ENCODE data around the gene VWA3B. TPM values are rescaled to one million over a fixed set of nuclear protein-coding genes. Genes with fewer than 3 reads are reported as not detected.
"Not testable (repeated sequence)": the region's sequence is repeated elsewhere in the genome, so short reads cannot be mapped to it uniquely, and the experiment has no call there.

Gene VWA3B
- total and polyA plus RNA-seq, 5 donors: 0.15 to 0.29 (median 0.28) TPM

GRCh38 chr2:98298683-98299164, 211.8 kb downstream of the VWA3B start:
- no peaks in the 10 kb centered on the region for H3K9me3 ChIP-seq (ENCODE audit: control insufficient read depth, low read length)
- no peak for DNase-seq
- H3K27me3 ChIP-seq (ENCODE audit: control insufficient read depth, insufficient read depth): no peaks in the 10 kb centered on the region
- WGBS: 55% methylated on average over 6 of the region's 6 CpGs
- no peaks in the 10 kb centered on the region for H3K4me1 ChIP-seq (ENCODE audit: control insufficient read depth, insufficient read depth, low read length)
- intact Hi-C loops (cut with DNase I): no loop called here
- no peak for ATAC-seq
- H3K4me3 ChIP-seq (ENCODE audit: low read length): no peak overlapping the region
- no peak overlapping the region for H3K27ac ChIP-seq (ENCODE audit: low read length)

- H3K4me1 ChIP-seq (ENCODE audit: control insufficient read depth, insufficient read depth, low read length): no peaks in the 10 kb centered on the region
- no peak overlapping the region for H3K27ac ChIP-seq (ENCODE audit: low read length)
- no peak overlapping the region for H3K4me3 ChIP-seq (ENCODE audit: low read length)
- H3K9me3 ChIP-seq (ENCODE audit: control insufficient read depth, low read length): no peaks in the 10 kb centered on the region
- no peaks in the 10 kb centered on the region for H3K27me3 ChIP-seq (ENCODE audit: control insufficient read depth, insufficient read depth)
- intact Hi-C loops (cut with DNase I): no loop called here
- ATAC-seq (no peak), DNase-seq (no peak)
- WGBS: 70% methylated on average over 8 of the region's 8 CpGs
These were observed 212.4 kb downstream of the VWA3B start for GRCh38 chr2:98299211-98299905.

- Histone ChIP-seq H3K4me3 (ENCODE audit: low read length) (no peak overlapping the region), H3K27ac (ENCODE audit: low read length) (no peak overlapping the region), H3K27me3 (ENCODE audit: control insufficient read depth, insufficient read depth) (no peaks in the 10 kb centered on the region), H3K9me3 (ENCODE audit: control insufficient read depth, low read length) (no peaks in the 10 kb centered on the region), H3K4me1 (ENCODE audit: control insufficient read depth, insufficient read depth, low read length) (no peaks in the 10 kb centered on the region)
- WGBS: 92% methylated on average over 12 of the region's 12 CpGs
- no peak for DNase-seq
- no peak for ATAC-seq
- intact Hi-C loops (cut with DNase I): no loop called here
These were observed 213.3 kb downstream of the VWA3B start for GRCh38 chr2:98300141-98300874.

GRCh38 chr2:98301469-98301868, 214.5 kb downstream of the VWA3B start:
- H3K27me3 ChIP-seq (ENCODE audit: control insufficient read depth, insufficient read depth): no peaks in the 10 kb centered on the region
- 68% methylated on average over 5 of the region's 5 CpGs for WGBS
- no peaks in the 10 kb centered on the region for H3K4me1 ChIP-seq (ENCODE audit: control insufficient read depth, insufficient read depth, low read length)
- no peak overlapping the region for H3K4me3 ChIP-seq (ENCODE audit: low read length)
- ATAC-seq: no peak
- no peaks in the 10 kb centered on the region for H3K9me3 ChIP-seq (ENCODE audit: control insufficient read depth, low read length)
- DNase-seq: no peak
- no peak overlapping the region for H3K27ac ChIP-seq (ENCODE audit: low read length)
- intact Hi-C loops (cut with DNase I): no loop called here

- H3K4me1 ChIP-seq (ENCODE audit: control insufficient read depth, insufficient read depth, low read length); H3K27ac ChIP-seq (ENCODE audit: low read length); ATAC-seq; H3K27me3 ChIP-seq (ENCODE audit: control insufficient read depth, insufficient read depth); H3K4me3 ChIP-seq (ENCODE audit: low read length); intact Hi-C loops (cut with DNase I); DNase-seq; H3K9me3 ChIP-seq (ENCODE audit: control insufficient read depth, low read length): not testable (repeated sequence)
- 81% methylated on average over 9 of the region's 9 CpGs for WGBS
These were observed 220.2 kb downstream of the VWA3B start for GRCh38 chr2:98307131-98307696.

GRCh38 chr2:98308068-98308467, 221.1 kb downstream of the VWA3B start:
- Histone ChIP-seq H3K4me1 (ENCODE audit: control insufficient read depth, insufficient read depth, low read length) (no peaks in the 10 kb centered on the region), H3K27me3 (ENCODE audit: control insufficient read depth, insufficient read depth) (no peaks in the 10 kb centered on the region), H3K9me3 (ENCODE audit: control insufficient read depth, low read length) (no peaks in the 10 kb centered on the region), H3K27ac (ENCODE audit: low read length) (no peak overlapping the region), H3K4me3 (ENCODE audit: low read length) (no peak overlapping the region)
- WGBS: 61% methylated on average over 8 of the region's 8 CpGs
- no peak for ATAC-seq
- DNase-seq: no peak
- intact Hi-C loops (cut with DNase I): no loop called here

GRCh38 chr2:98308532-98308931, 221.6 kb downstream of the VWA3B start:
- Histone ChIP-seq H3K9me3 (ENCODE audit: control insufficient read depth, low read length) (no peaks in the 10 kb centered on the region), H3K27me3 (ENCODE audit: control insufficient read depth, insufficient read depth) (no peaks in the 10 kb centered on the region), H3K4me3 (ENCODE audit: low read length) (no peak overlapping the region), H3K27ac (ENCODE audit: low read length) (no peak overlapping the region), H3K4me1 (ENCODE audit: control insufficient read depth, insufficient read depth, low read length) (no peaks in the 10 kb centered on the region)
- intact Hi-C loops (cut with DNase I): no loop called here
- DNase-seq (no peak), ATAC-seq (no peak)
- 85% methylated on average over 4 of the region's 4 CpGs for WGBS

GRCh38 chr2:98309580-98309979, 222.6 kb downstream of the VWA3B start:
- no peak overlapping the region for H3K27ac ChIP-seq (ENCODE audit: low read length)
- H3K27me3 ChIP-seq (ENCODE audit: control insufficient read depth, insufficient read depth): no peaks in the 10 kb centered on the region
- ATAC-seq (no peak), DNase-seq (no peak)
- intact Hi-C loops (cut with DNase I): no loop called here
- no peaks in the 10 kb centered on the region for H3K4me1 ChIP-seq (ENCODE audit: control insufficient read depth, insufficient read depth, low read length)
- 83% methylated on average over 11 of the region's 11 CpGs for WGBS
- no peaks in the 10 kb centered on the region for H3K9me3 ChIP-seq (ENCODE audit: control insufficient read depth, low read length)
- no peak overlapping the region for H3K4me3 ChIP-seq (ENCODE audit: low read length)

- Histone ChIP-seq H3K9me3 (ENCODE audit: control insufficient read depth, low read length) (no peaks in the 10 kb centered on the region), H3K4me3 (ENCODE audit: low read length) (no peak overlapping the region), H3K27me3 (ENCODE audit: control insufficient read depth, insufficient read depth) (no peaks in the 10 kb centered on the region), H3K4me1 (ENCODE audit: control insufficient read depth, insufficient read depth, low read length) (no peaks in the 10 kb centered on the region), H3K27ac (ENCODE audit: low read length) (no peak overlapping the region)
- WGBS: 74% methylated on average over 4 of the region's 4 CpGs
- intact Hi-C loops (cut with DNase I): no loop called here
- no peak for DNase-seq
- no peak for ATAC-seq
These were observed 223.0 kb downstream of the VWA3B start for GRCh38 chr2:98310010-98310409.

GRCh38 chr2:98311090-98311489, 224.1 kb downstream of the VWA3B start:
- intact Hi-C loops (cut with DNase I): no loop called here
- no peak overlapping the region for H3K27ac ChIP-seq (ENCODE audit: low read length)
- DNase-seq (no peak), ATAC-seq (no peak)
- H3K9me3 ChIP-seq (ENCODE audit: control insufficient read depth, low read length): no peaks in the 10 kb centered on the region
- no peak overlapping the region for H3K4me3 ChIP-seq (ENCODE audit: low read length)
- H3K27me3 ChIP-seq (ENCODE audit: control insufficient read depth, insufficient read depth): no peaks in the 10 kb centered on the region
- H3K4me1 ChIP-seq (ENCODE audit: control insufficient read depth, insufficient read depth, low read length): no peaks in the 10 kb centered on the region
- WGBS: 71% methylated on average over 3 of the region's 3 CpGs

GRCh38 chr2:98311771-98312545, 225.0 kb downstream of the VWA3B start:
- ATAC-seq (no peak), DNase-seq (peak in 1 of 3 donors; percentile 37)
- WGBS: 70% methylated on average over 33 of the region's 33 CpGs
- H3K9me3 ChIP-seq (ENCODE audit: control insufficient read depth, low read length): no peaks in the 10 kb centered on the region
- H3K27ac ChIP-seq (ENCODE audit: low read length): no peak overlapping the region
- no peaks in the 10 kb centered on the region for H3K4me1 ChIP-seq (ENCODE audit: control insufficient read depth, insufficient read depth, low read length)
- intact Hi-C loops (cut with DNase I): no loop called here
- no peak overlapping the region for H3K4me3 ChIP-seq (ENCODE audit: low read length)
- no peaks in the 10 kb centered on the region for H3K27me3 ChIP-seq (ENCODE audit: control insufficient read depth, insufficient read depth)
